Kidney (tissue), 14 donors: ENCODE measurements around the gene BMF. TPM values are rescaled to one million over a fixed set of nuclear protein-coding genes. Genes with fewer than 3 reads are reported as not detected.

Experiments
- DNase-seq, 5 donors: peaks; one replicate each; pipeline ENCODE4 v3.0.0-alpha.2; 2013 to 2020
- FAIRE-seq: peaks from 2 replicates; lab custom pipeline; 2012; peaks lifted over from hg19 to GRCh38; lab: Jason Lieb, UNC
- H3K27ac ChIP-seq, 2 donors: one replicate each; pipeline ENCODE4 v1.7.0; 2013; ENCODE audit warnings: low read depth in 2 of 2, low read length in 2 of 2, inconsistent platforms in 1 of 2
- H3K27me3 ChIP-seq: one replicate; pipeline ENCODE4 v1.7.1; 2013; ENCODE audit warnings: low read length, inconsistent platforms; ENCODE audit not compliant: control insufficient read depth, insufficient read depth
- H3K36me3 ChIP-seq, 3 donors: one replicate each; pipeline versions ENCODE4 v1.7.0 to v1.7.1; 2013; ENCODE audit warnings: low read length in 3 of 3, control low read depth in 1 of 3, inconsistent platforms in 1 of 3; ENCODE audit not compliant: insufficient read depth in 3 of 3, control insufficient read depth in 2 of 3
- H3K4me1 ChIP-seq, 3 donors: one replicate each; pipeline versions ENCODE4 v1.7.0 to v1.7.1; 2013; ENCODE audit warnings: low read length in 3 of 3, inconsistent platforms in 1 of 3, low read depth in 1 of 3; ENCODE audit not compliant: control insufficient read depth in 2 of 3, insufficient read depth in 2 of 3
- H3K4me3 ChIP-seq, 3 donors: one replicate each; pipeline versions ENCODE4 v1.7.0 to v1.8.1; 2013; ENCODE audit warnings: low read length in 3 of 3, control low read depth in 1 of 3, inconsistent platforms in 1 of 3
- H3K9ac ChIP-seq, 3 donors: one replicate each; pipeline versions ENCODE4 v1.7.0 to v1.7.1; 2013; ENCODE audit warnings: low read length in 3 of 3, control low read depth in 1 of 3, inconsistent platforms in 1 of 3
- H3K9me3 ChIP-seq, 3 donors: one replicate each; pipeline versions ENCODE4 v1.7.0 to v1.7.1; 2013; ENCODE audit warnings: low read length in 3 of 3, control low read depth in 1 of 3, inconsistent platforms in 1 of 3; ENCODE audit not compliant: control insufficient read depth in 2 of 3, insufficient read depth in 1 of 3
- intact Hi-C: fragments of 100-400 bp; cut with DNase I; formaldehyde crosslinking; loops from one replicate; pipeline ENCODE4 v1.11.1; 2022
- polyA plus RNA-seq: library from polyadenylated mRNA; stranded (reverse); fragments of 350-450 nt; fragmentation: Illumina TruSeq; extraction: RNeasy Lipid Tissue Mini Kit (QIAGEN cat#74804); gene quantifications from one replicate; pipeline ENCODE4 v1.2.3, GENCODE V29; 2014; ENCODE audit warnings: low read depth, low replicate concordance; ENCODE audit not compliant: insufficient read depth
- total RNA-seq: library from RNA; stranded (reverse); fragmentation: NEBNext Ultra II Directional; extraction: Animal tissue kit (Norgen Biotek cat#: 25700); gene quantifications from one replicate; pipeline ENCODE4 v1.2.1, GENCODE V29; 2021
- TF ChIP-seq, protein P1 (sequence below): IDR thresholded peaks from 3 replicates; pipeline ENCODE4 v1.5.1; 2012; ENCODE audit warnings: mild to moderate bottlenecking, moderate library complexity, borderline replicate concordance; ENCODE audit not compliant: insufficient read depth; ENCODE audit errors: extremely low read depth
- donor health status: control.
- donor health status: control.
- donor health status: control.
- donor health status: control.
- donor health status: control.
- donor health status: DM: yes; HTN: yes; CAD: no.
- donor health status: Normal renal cell carcinoma (clear cell type).

Gene BMF
- total and polyA plus RNA-seq, 2 donors from 2014 or later: 3.6 to 19.7 TPM

DNA sequence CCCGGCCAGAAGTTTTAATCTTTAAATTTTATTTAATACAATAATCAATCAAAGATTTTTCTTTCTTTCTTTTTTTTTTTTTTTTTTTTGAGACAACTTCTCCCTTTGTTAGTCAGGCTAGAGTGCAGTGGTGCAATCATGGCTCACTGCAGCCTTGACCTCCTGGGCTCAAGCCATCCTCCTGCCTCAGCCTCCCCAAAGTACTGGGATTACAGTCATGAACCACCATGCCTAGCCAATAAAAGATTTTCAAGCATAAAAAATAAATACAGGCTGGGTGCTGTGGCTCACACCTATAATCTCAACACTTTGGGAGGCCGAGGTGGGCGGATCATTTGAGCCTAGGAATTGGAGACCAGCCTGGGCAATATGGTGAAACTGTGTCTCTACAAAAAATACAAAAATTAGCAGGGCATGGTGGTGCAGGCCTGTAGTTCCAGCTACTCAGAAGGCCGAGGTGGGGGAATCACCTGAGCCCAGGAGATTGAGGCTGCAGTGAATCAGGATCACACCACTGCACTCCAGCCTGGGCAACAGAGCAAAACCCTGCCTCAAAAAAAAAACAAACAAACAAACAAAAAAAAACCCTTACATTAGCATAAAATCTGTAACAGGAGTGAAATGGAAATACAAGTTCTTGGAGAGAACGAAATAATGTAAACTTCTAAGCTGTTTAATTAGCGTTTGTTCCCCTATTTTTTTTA, 40.6 kb downstream of the BMF start:
- Histone ChIP-seq H3K9me3 (no peaks in the 10 kb centered on the region), H3K4me3 (no peak overlapping the region), H3K9ac (no peak overlapping the region), H3K27ac (no peak overlapping the region), H3K4me1 (peaks cover 0 to 10% (median 8%) of the 10 kb centered on the region in 3 donors), H3K36me3 (no peaks in the 10 kb centered on the region), H3K27me3 (no peaks in the 10 kb centered on the region)
- DNase-seq (no peak), FAIRE-seq (no peak)
- intact Hi-C loops: no loop called here
- TF ChIP-seq, protein P1, sequence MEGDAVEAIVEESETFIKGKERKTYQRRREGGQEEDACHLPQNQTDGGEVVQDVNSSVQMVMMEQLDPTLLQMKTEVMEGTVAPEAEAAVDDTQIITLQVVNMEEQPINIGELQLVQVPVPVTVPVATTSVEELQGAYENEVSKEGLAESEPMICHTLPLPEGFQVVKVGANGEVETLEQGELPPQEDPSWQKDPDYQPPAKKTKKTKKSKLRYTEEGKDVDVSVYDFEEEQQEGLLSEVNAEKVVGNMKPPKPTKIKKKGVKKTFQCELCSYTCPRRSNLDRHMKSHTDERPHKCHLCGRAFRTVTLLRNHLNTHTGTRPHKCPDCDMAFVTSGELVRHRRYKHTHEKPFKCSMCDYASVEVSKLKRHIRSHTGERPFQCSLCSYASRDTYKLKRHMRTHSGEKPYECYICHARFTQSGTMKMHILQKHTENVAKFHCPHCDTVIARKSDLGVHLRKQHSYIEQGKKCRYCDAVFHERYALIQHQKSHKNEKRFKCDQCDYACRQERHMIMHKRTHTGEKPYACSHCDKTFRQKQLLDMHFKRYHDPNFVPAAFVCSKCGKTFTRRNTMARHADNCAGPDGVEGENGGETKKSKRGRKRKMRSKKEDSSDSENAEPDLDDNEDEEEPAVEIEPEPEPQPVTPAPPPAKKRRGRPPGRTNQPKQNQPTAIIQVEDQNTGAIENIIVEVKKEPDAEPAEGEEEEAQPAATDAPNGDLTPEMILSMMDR: no peak

DNA sequence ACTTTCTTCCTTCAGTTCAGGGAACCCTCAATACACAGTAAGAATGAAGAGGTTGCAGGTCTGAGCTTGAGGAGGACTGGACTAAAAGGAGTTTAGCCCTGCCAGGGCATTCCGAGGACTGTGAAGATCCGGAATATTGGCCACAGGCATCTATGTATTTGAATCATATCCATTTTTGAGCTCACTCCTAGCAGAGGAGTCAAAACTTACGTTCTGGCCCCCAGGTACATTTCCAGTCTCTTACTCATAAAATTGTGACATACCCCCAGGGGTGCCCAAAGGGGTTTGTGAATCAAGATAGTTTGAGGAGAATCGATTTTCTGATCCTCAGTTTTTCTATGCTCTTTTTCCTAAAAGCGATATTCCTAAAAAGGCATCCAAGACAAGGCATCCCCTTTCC, 42.1 kb downstream of the BMF start:
- Histone ChIP-seq H3K9ac (no peak overlapping the region), H3K4me3 (no peak overlapping the region), H3K36me3 (no peaks in the 10 kb centered on the region), H3K4me1 (peaks cover 0 to 10% (median 8%) of the 10 kb centered on the region in 3 donors), H3K27ac (no peak overlapping the region), H3K9me3 (no peaks in the 10 kb centered on the region), H3K27me3 (no peaks in the 10 kb centered on the region)
- intact Hi-C loops: no loop called here
- FAIRE-seq: no peak
- TF ChIP-seq, protein P1: no peak
- DNase-seq: no peak

DNA sequence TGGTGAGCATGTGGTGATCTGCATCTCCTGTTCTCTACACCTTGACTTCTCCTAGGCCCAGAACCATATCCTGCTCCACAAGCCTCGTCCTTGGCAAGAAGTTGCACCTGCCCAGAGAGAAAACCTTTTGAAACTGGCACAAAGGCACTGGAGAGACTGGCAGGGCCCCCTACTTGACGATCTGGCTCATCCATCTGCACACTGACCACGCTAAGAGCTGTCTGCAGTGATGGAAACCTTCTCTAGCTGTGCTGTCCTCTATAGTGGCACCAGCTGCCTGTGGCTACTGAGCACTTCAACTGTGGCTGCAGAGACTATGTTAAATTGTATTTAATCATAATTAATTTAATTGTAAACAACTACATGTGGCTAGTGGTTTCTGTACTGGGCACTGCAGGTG, 43.5 kb downstream of the BMF start:
- H3K9ac ChIP-seq: no peak overlapping the region
- no peak overlapping the region for H3K27ac ChIP-seq
- no peak overlapping the region for H3K4me3 ChIP-seq
- intact Hi-C loops: no loop called here
- DNase-seq (no peak), FAIRE-seq (no peak)
- H3K4me1 ChIP-seq: peaks cover 0 to 10% (median 8%) of the 10 kb centered on the region in 3 donors
- no peaks in the 10 kb centered on the region for H3K36me3 ChIP-seq
- H3K9me3 ChIP-seq: no peaks in the 10 kb centered on the region
- TF ChIP-seq, protein P1: no peak
- no peaks in the 10 kb centered on the region for H3K27me3 ChIP-seq
